PC-9 (cell line): ENCODE data around the gene OLFML2A. TPM values are rescaled to one million over a fixed set of nuclear protein-coding genes. Genes with fewer than 3 reads are reported as not detected.
"Not testable (repeated sequence)": the region's sequence is repeated elsewhere in the genome, so short reads cannot be mapped to it uniquely, and the experiment has no call there.

ENCODE experiments used
- BruUV-seq: library from RNA; stranded (reverse); fragments of 400-500 nt; replicated peaks from 2 replicates; lab custom pipeline; 2021; lab: Mats Ljungman, UMichigan
- CTCF ChIA-PET: fragments of 300-600 bp; sonication (Branson Sonifier 250); formaldehyde crosslinking; loops from one replicate; lab custom pipeline; 2022; ENCODE audit warnings: antibody characterized with exemption; lab: Charles Lee
- POLR2A ChIA-PET: fragments of 300-600 bp; sonication (Branson Sonifier 250); formaldehyde crosslinking; loops from one replicate; lab custom pipeline; 2022; ENCODE audit warnings: antibody characterized with exemption; ENCODE audit not compliant: unreplicated experiment; lab: Charles Lee
- DNase-seq, 2 experiments: peaks; one replicate each; pipeline versions ENCODE4 v3.0.0 to v3.0.0-alpha.2; 2015 to 2022; ENCODE audit warnings: mixed read lengths in 1 of 2
- H2AFZ ChIP-seq: fragments of 200-600 bp; sonication (generic); 2 replicates; pipeline ENCODE4 v1.8.1; 2017; ENCODE audit warnings: antibody characterized with exemption
- H3F3A ChIP-seq: fragments of 200-600 bp; sonication (generic); 2 replicates; pipeline ENCODE4 v1.8.1; 2017; ENCODE audit warnings: antibody characterized with exemption, mild to moderate bottlenecking, low read depth; ENCODE audit not compliant: insufficient read depth
- H3K27ac ChIP-seq: fragments of 200-600 bp; sonication (generic); 2 replicates; pipeline ENCODE4 v1.6.1; 2016; ENCODE audit warnings: mixed run types
- H3K27me3 ChIP-seq: fragments of 200-600 bp; sonication (generic); 2 replicates; pipeline ENCODE4 v1.6.1; 2016; ENCODE audit warnings: low read depth, mixed run types; ENCODE audit not compliant: insufficient read depth
- H3K36me3 ChIP-seq: fragments of 200-600 bp; sonication (generic); 2 replicates; pipeline ENCODE4 v1.6.1; 2016; ENCODE audit warnings: low read depth, mixed run types
- H3K4me1 ChIP-seq: fragments of 200-600 bp; sonication (generic); replicated peaks from 2 replicates; pipeline ENCODE4 v1.6.1; 2016; ENCODE audit warnings: mixed run types; ENCODE audit not compliant: insufficient read depth
- H3K4me2 ChIP-seq: fragments of 200-600 bp; sonication (generic); 2 replicates; pipeline ENCODE4 v1.6.1; 2017; ENCODE audit warnings: mixed run types
- H3K4me3 ChIP-seq: fragments of 200-600 bp; sonication (generic); 2 replicates; pipeline ENCODE4 v1.6.1; 2016; ENCODE audit warnings: mixed run types
- H3K79me2 ChIP-seq: fragments of 200-600 bp; sonication (generic); 2 replicates; pipeline ENCODE4 v1.6.1; 2017; ENCODE audit warnings: low read depth, mixed run types
- H3K9me2 ChIP-seq: fragments of 200-600 bp; sonication (generic); 2 replicates; pipeline ENCODE4 v1.8.1; 2017; ENCODE audit warnings: mild to moderate bottlenecking; ENCODE audit not compliant: insufficient read depth
- H3K9me3 ChIP-seq: fragments of 200-600 bp; sonication (generic); 2 replicates; pipeline ENCODE4 v1.8.1; 2016; ENCODE audit warnings: low read depth; ENCODE audit not compliant: insufficient read depth
- H4K20me1 ChIP-seq: fragments of 200-600 bp; sonication (generic); 2 replicates; pipeline ENCODE4 v1.8.1; 2017; ENCODE audit not compliant: insufficient read depth
- CTCF ChIP-seq: fragments of 200-600 bp; sonication (generic); conservative IDR thresholded peaks from 2 replicates; pipeline ENCODE4 v1.6.1; 2017; ENCODE audit warnings: mixed run types, antibody characterized with exemption, mild to moderate bottlenecking, moderate library complexity
- EZH2 ChIP-seq: fragments of 200-600 bp; sonication (generic); IDR thresholded peaks from 2 replicates; pipeline ENCODE4 v1.8.0; 2017; ENCODE audit warnings: antibody characterized with exemption, low read depth
- intact Hi-C: fragments of 100-400 bp; cut with micrococcal nuclease; formaldehyde crosslinking; loops from one replicate; pipeline ENCODE4 v1.10.0; 2022; ENCODE audit not compliant: unreplicated experiment
- total RNA-seq: library from RNA; stranded (reverse); gene quantifications from 2 replicates; pipeline ENCODE4 v1.2.3, GENCODE V29; 2021

Gene OLFML2A
- total RNA-seq, 1 experiment from 2014 or later = 5.7 TPM

DNA sequence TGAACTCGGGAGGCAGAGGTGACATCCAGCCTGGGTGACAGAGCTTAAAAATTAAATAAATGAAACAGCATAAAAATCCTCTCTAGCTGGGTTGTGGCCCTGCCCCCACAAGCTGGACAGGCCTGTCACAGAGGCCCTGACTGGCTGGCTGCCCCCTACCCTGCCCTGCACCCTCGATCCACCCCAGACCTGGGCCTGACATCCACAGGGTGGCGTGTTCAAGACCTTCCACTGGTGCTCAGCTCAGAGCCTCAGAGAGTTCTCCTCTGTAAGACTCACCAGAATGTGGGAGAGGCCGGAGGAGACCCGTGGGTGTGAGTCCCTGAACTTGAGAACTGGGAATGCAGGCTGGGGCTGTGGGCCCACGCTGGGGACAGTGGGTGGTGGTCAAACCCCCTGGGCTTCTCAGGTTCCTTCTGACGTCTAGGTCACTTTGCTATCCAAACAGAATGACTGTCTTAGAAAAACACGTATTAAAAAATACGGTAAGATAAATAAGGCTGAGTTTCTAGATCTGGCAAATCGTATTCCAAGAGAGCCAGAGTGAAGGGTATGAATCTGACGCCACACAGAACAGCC is 66.6 kb downstream of the OLFML2A start:
- H3K36me3 ChIP-seq = no peaks in the 10 kb centered on the region
- intact Hi-C loops = no loop called here
- POLR2A ChIA-PET = no interaction called here
- no peaks in the 10 kb centered on the region for H3K9me3 ChIP-seq
- H3K4me1 ChIP-seq = peaks cover 9% of the 10 kb centered on the region
- no peaks in the 10 kb centered on the region; the same call in 1 of the 2 replicates for H3F3A ChIP-seq
- CTCF ChIA-PET = interaction anchor here (0.6 kb wide), 1 partner anchor 801 kb away, joined by 3 read pairs; no protein-coding TSS in a partner anchor
- no peak overlapping the region for H3K27ac ChIP-seq
- no peak overlapping the region for H2AFZ ChIP-seq
- no peaks in the 10 kb centered on the region for H3K9me2 ChIP-seq
- no peak for DNase-seq
- H3K79me2 ChIP-seq = no peaks in the 10 kb centered on the region
- no peak for TF ChIP-seq CTCF
- no peak for TF ChIP-seq EZH2
- H3K27me3 ChIP-seq = no peaks in the 10 kb centered on the region
- no peak overlapping the region for H3K4me2 ChIP-seq
- H3K4me3 ChIP-seq = no peak overlapping the region
- no TSS peak for BruUV-seq
- H4K20me1 ChIP-seq = no peaks in the 10 kb centered on the region

DNA sequence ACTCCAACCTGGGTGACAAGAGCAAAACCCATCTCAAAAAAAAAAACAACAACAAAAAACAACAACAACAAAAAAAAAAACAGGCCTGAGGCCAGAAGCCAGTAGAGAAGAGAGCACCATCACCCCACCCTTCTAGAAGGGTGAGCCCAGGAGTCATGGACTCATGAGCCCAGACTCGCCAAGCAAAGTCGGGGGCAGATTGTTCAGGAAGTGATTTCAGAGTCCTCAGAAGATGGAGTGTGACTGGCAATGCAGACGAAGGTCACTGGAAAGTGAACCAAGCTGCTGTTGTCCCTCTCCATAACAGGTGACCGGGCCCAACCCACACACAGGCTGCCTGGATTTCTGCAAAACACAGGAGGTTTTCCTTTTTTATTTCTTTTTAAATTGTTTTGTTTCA is 67.4 kb downstream of the OLFML2A start:
- ChIA-PET CTCF (no interaction called here), POLR2A (no interaction called here)
- Histone ChIP-seq H3K4me2 (no peak overlapping the region), H3K9me2 (no peaks in the 10 kb centered on the region), H3K27me3 (no peaks in the 10 kb centered on the region), H2AFZ (no peak overlapping the region), H3K9me3 (no peaks in the 10 kb centered on the region), H3F3A (no peaks in the 10 kb centered on the region; the same call in 1 of the 2 replicates), H3K36me3 (no peaks in the 10 kb centered on the region), H3K4me1 (peaks cover 9% of the 10 kb centered on the region), H3K27ac (no peak overlapping the region), H4K20me1 (no peaks in the 10 kb centered on the region), H3K4me3 (no peak overlapping the region), H3K79me2 (no peaks in the 10 kb centered on the region)
- TF ChIP-seq EZH2 (no peak), CTCF (no peak)
- BruUV-seq = no TSS peak
- intact Hi-C loops = no loop called here
- DNase-seq = no peak

DNA sequence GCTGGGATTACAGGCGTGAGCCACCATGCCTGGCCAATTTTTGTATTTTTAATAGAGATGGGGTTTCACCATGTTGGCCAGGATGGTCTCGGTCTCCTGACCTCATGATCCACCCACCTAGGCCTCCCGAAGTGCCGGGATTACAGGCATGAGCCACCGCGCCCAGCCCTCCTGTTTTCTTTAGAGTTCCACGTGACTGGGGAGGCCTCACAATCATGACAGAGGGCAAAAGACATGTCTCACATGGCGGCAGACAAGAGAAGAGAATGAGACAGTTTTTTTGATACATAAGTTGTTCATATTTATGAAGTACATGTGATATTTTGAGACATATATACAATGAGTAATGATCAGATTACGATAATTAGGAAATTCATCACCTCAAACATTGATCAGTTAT is 69.5 kb downstream of the OLFML2A start:
- H3K4me2 ChIP-seq, H2AFZ ChIP-seq, H3K27me3 ChIP-seq, intact Hi-C loops, H3K9me2 ChIP-seq, H3K4me1 ChIP-seq, DNase-seq, H3K4me3 ChIP-seq, H3K36me3 ChIP-seq, H3K9me3 ChIP-seq, H4K20me1 ChIP-seq, H3F3A ChIP-seq, H3K27ac ChIP-seq, H3K79me2 ChIP-seq, BruUV-seq: not testable (repeated sequence)
- POLR2A ChIA-PET = interaction anchor here (0.7 kb wide), 2 partner anchors 28 to 67 kb away, joined by 4 to 11 read pairs; no protein-coding TSS in a partner anchor
- CTCF ChIA-PET = interaction anchor here (1.1 kb wide), 1 partner anchor 49 kb away, joined by 3 read pairs; no protein-coding TSS in a partner anchor
